KBM-7 (cell line): ENCODE results near the gene GLYR1.
"Not testable (repeated sequence)": the region's sequence is repeated elsewhere in the genome, so short reads cannot be mapped to it uniquely, and the experiment has no call there.

Source experiments
- DNase-seq: peaks from one replicate; pipeline ENCODE4 v3.0.0-alpha.2; 2015
- in situ Hi-C: fragments of 300-500 bp; cut with MboI; formaldehyde crosslinking; loops from 2 replicates; pipeline ENCODE4 v1.14.3; 2020; ENCODE audit warnings: low sequenced_read_pairs, low pct_unique_long_range_greater_than_20kb, mixed read lengths

The GLYR1 gene

GRCh38 chr16:4796982-4797804 is 49.9 kb downstream of the GLYR1 start:
- in situ Hi-C loops: no loop called here
- DNase-seq: no peak

GRCh38 chr16:4795828-4796572 is 51.1 kb downstream of the GLYR1 start:
- DNase-seq: no peak
- in situ Hi-C loops: no loop called here

GRCh38 chr16:4795181-4795827 is 51.8 kb downstream of the GLYR1 start, which contains the start of gene SMIM22:
SMIM22 (plus strand) TSS chr16:4795369; CDS start chr16:4795735, 366 bp downstream.
- in situ Hi-C loops: no loop called here
- no peak for DNase-seq

- in situ Hi-C loops: no loop called here
- no peak for DNase-seq
These were observed 54.1 kb downstream of the GLYR1 start for GRCh38 chr16:4792951-4793513.

GRCh38 chr16:4790871-4791270 is 56.2 kb downstream of the GLYR1 start:
- DNase-seq: no peak
- in situ Hi-C loops: no loop called here

GRCh38 chr16:4790261-4790660 is 56.8 kb downstream of the GLYR1 start:
- no peak for DNase-seq
- in situ Hi-C loops: no loop called here

- no peak for DNase-seq
- in situ Hi-C loops: no loop called here
These were observed 58.2 kb downstream of the GLYR1 start for GRCh38 chr16:4788910-4789309.

GRCh38 chr16:4788489-4788889 is 58.6 kb downstream of the GLYR1 start:
- DNase-seq: no peak
- in situ Hi-C loops: no loop called here

- no peak for DNase-seq
- in situ Hi-C loops: no loop called here
These were observed 59.2 kb downstream of the GLYR1 start, which contains the start of gene SEPTIN12 for GRCh38 chr16:4787627-4788482. SEPTIN12 (minus strand) TSS chr16:4788345; CDS start chr16:4787645, 700 bp downstream.

- no peak for DNase-seq
- in situ Hi-C loops: no loop called here
These were observed 60.0 kb downstream of the GLYR1 start for GRCh38 chr16:4787068-4787467.

- DNase-seq: no peak
- in situ Hi-C loops: no loop called here
These were observed 61.2 kb downstream of the GLYR1 start for GRCh38 chr16:4785758-4786433.

- in situ Hi-C loops: not testable (repeated sequence)
These were observed 62.6 kb downstream of the GLYR1 start for GRCh38 chr16:4784444-4784987.

GRCh38 chr16:4783951-4784336 is 63.1 kb downstream of the GLYR1 start:
- no peak for DNase-seq
- in situ Hi-C loops: no loop called here

More at GRCh38 chr16:4784444-4784987, 62.6 kb downstream of the GLYR1 start:
- not testable (repeated sequence) for DNase-seq

GRCh38 chr16:4783251-4783950 is 63.7 kb downstream of the GLYR1 start:
- in situ Hi-C loops: no loop called here

GRCh38 chr16:4780235-4780634 is 66.9 kb downstream of the GLYR1 start:
- no peak for DNase-seq
- in situ Hi-C loops: no loop called here

More at GRCh38 chr16:4783251-4783950, 63.7 kb downstream of the GLYR1 start:
- no peak for DNase-seq

- DNase-seq: no peak
- in situ Hi-C loops: no loop called here
These were observed 69.1 kb downstream of the GLYR1 start for GRCh38 chr16:4778050-4778392.

- no peak for DNase-seq
- in situ Hi-C loops: no loop called here
These were observed 69.6 kb downstream of the GLYR1 start for GRCh38 chr16:4777339-4778049.
